H9 (cell line): ENCODE measurements around the gene RAB14. TPM values are rescaled to one million over a fixed set of nuclear protein-coding genes. Genes with fewer than 3 reads are reported as not detected.

Experiments
- DNase-seq: peaks from one replicate; pipeline ENCODE4 v3.0.0-alpha.2; 2017
- H2AFZ ChIP-seq: one replicate; pipeline ENCODE4 v1.6.1; 2013; ENCODE audit warnings: mild to moderate bottlenecking, low read length, control low read depth, moderate library complexity
- H2AK5ac ChIP-seq: 2 replicates; pipeline ENCODE4 v1.6.1; 2013; ENCODE audit warnings: low read length, control low read depth, mixed read lengths; ENCODE audit not compliant: insufficient read length
- H2BK120ac ChIP-seq: one replicate; pipeline ENCODE4 v1.6.1; 2013; ENCODE audit warnings: low read depth, mild to moderate bottlenecking, low read length, control low read depth, inconsistent platforms; ENCODE audit not compliant: poor library complexity, severe bottlenecking
- H2BK12ac ChIP-seq: 2 replicates; pipeline ENCODE4 v1.6.1; 2013; ENCODE audit warnings: low read length, control low read depth, mixed read lengths, low read depth; ENCODE audit not compliant: insufficient read length
- H2BK15ac ChIP-seq: 2 replicates; pipeline ENCODE4 v1.6.1; 2013; ENCODE audit warnings: low read depth, low read length, control low read depth
- H2BK20ac ChIP-seq: one replicate; pipeline ENCODE4 v1.6.1; 2013; ENCODE audit warnings: low read depth, mild to moderate bottlenecking, low read length, control low read depth, inconsistent platforms; ENCODE audit not compliant: poor library complexity, severe bottlenecking
- H2BK5ac ChIP-seq: 2 replicates; pipeline ENCODE4 v1.6.1; 2013; ENCODE audit warnings: low read length, control low read depth, mixed read lengths; ENCODE audit not compliant: insufficient read length
- H3K14ac ChIP-seq: 2 replicates; pipeline ENCODE4 v1.6.1; 2013; ENCODE audit warnings: low read length, control low read depth; ENCODE audit not compliant: insufficient read depth
- H3K18ac ChIP-seq: 2 replicates; pipeline ENCODE4 v1.6.1; 2013; ENCODE audit warnings: low read depth, mild to moderate bottlenecking, mixed read lengths, low read length, control low read depth; ENCODE audit not compliant: insufficient read length
- H3K23ac ChIP-seq: 2 replicates; pipeline ENCODE4 v1.6.1; 2013; ENCODE audit warnings: low read length, control low read depth, mixed read lengths, low read depth; ENCODE audit not compliant: insufficient read length
- H3K23me2 ChIP-seq: 2 replicates; pipeline ENCODE4 v1.6.1; 2013; ENCODE audit warnings: low read depth, mild to moderate bottlenecking, mixed read lengths, low read length, control low read depth; ENCODE audit not compliant: insufficient read length, poor library complexity, severe bottlenecking
- H3K27ac ChIP-seq: 2 replicates; pipeline ENCODE4 v1.5.1; 2013; ENCODE audit warnings: low read length, control low read depth, mixed read lengths, low read depth; ENCODE audit not compliant: insufficient read length
- H3K27me3 ChIP-seq: 2 replicates; pipeline ENCODE4 v1.6.1; 2013; ENCODE audit warnings: low read length, control low read depth, inconsistent platforms; ENCODE audit not compliant: insufficient read depth
- H3K4ac ChIP-seq: 2 replicates; pipeline ENCODE4 v1.6.1; 2013; ENCODE audit warnings: low read depth, mild to moderate bottlenecking, control low read depth, inconsistent platforms, low read length, moderate library complexity
- H3K4me1 ChIP-seq: 2 replicates; pipeline ENCODE4 v1.6.1; 2013; ENCODE audit warnings: low read length, control low read depth, inconsistent platforms; ENCODE audit not compliant: insufficient read depth
- H3K4me2 ChIP-seq: 2 replicates; pipeline ENCODE4 v1.6.1; 2013; ENCODE audit warnings: low read length, control low read depth, mixed read lengths; ENCODE audit not compliant: insufficient read length, insufficient read depth
- H3K56ac ChIP-seq: 2 replicates; pipeline ENCODE4 v1.6.1; 2013; ENCODE audit warnings: low read depth, mild to moderate bottlenecking, mixed read lengths, low read length, control low read depth; ENCODE audit not compliant: insufficient read length
- H3K79me1 ChIP-seq: 2 replicates; pipeline ENCODE4 v1.6.1; 2013; ENCODE audit warnings: low read depth, mild to moderate bottlenecking, moderate library complexity, low read length, control low read depth, inconsistent platforms; ENCODE audit not compliant: insufficient read depth, poor library complexity, severe bottlenecking
- H3K79me2 ChIP-seq: 2 replicates; pipeline ENCODE4 v1.6.1; 2013; ENCODE audit warnings: low read length, control low read depth, inconsistent platforms; ENCODE audit not compliant: insufficient read depth
- H3K9ac ChIP-seq: 2 replicates; pipeline ENCODE4 v1.6.1; 2013; ENCODE audit warnings: low read length, control low read depth, mixed read lengths; ENCODE audit not compliant: insufficient read length; ENCODE audit errors: extremely low read depth
- H3K9me3 ChIP-seq: one replicate; pipeline ENCODE4 v1.6.1; 2013; ENCODE audit warnings: low read depth, low read length, inconsistent platforms; ENCODE audit not compliant: control insufficient read depth
- H3T11ph ChIP-seq: one replicate; pipeline ENCODE4 v1.6.1; 2013; ENCODE audit warnings: mild to moderate bottlenecking, low read length, control low read depth, inconsistent platforms
- H4K20me1 ChIP-seq: one replicate; pipeline ENCODE4 v1.6.1; 2013; ENCODE audit not compliant: control insufficient read depth, insufficient read length, insufficient read depth
- H4K5ac ChIP-seq: 2 replicates; pipeline ENCODE4 v1.6.1; 2013; ENCODE audit warnings: low read depth, mild to moderate bottlenecking, mixed read lengths, low read length, control low read depth; ENCODE audit not compliant: insufficient read length
- H4K8ac ChIP-seq: replicated peaks from 2 replicates; pipeline ENCODE4 v1.6.1; 2013; ENCODE audit warnings: low read length, control low read depth, mixed read lengths, low read depth; ENCODE audit not compliant: insufficient read length
- H4K91ac ChIP-seq: 2 replicates; pipeline ENCODE4 v1.6.1; 2013; ENCODE audit warnings: low read depth, mild to moderate bottlenecking, moderate library complexity, mixed read lengths, low read length, control low read depth; ENCODE audit not compliant: insufficient read length
- H3K27ac Mint-ChIP-seq, 3 experiments: 2 replicates in 2 of 3; 3 replicates in 1 of 3; pipeline ENCODE4 v1.8.0; 2020 to 2021; ENCODE audit warnings: mixed read lengths in 3 of 3, mild to moderate bottlenecking in 1 of 3, moderate library complexity in 1 of 3
- H3K27me3 Mint-ChIP-seq: 2 replicates; pipeline ENCODE4 v1.8.0; 2021; ENCODE audit warnings: low read depth, mild to moderate bottlenecking, moderate library complexity, mixed read lengths
- H3K36me3 Mint-ChIP-seq, 3 experiments: 2 replicates in 2 of 3; 3 replicates in 1 of 3; pipeline ENCODE4 v1.8.0; 2020 to 2021; ENCODE audit warnings: low read depth in 3 of 3, mixed read lengths in 3 of 3; ENCODE audit not compliant: insufficient read depth in 1 of 3
- H3K4me1 Mint-ChIP-seq, 2 experiments: 2 replicates each; pipeline ENCODE4 v1.8.0; 2020; ENCODE audit warnings: mixed read lengths in 2 of 2
- H3K4me3 Mint-ChIP-seq, 2 experiments: 2 replicates in 1 of 2; 3 replicates in 1 of 2; pipeline ENCODE4 v1.8.0; 2020 to 2021; ENCODE audit warnings: mild to moderate bottlenecking in 2 of 2, mixed read lengths in 2 of 2, moderate library complexity in 1 of 2
- H3K9me3 Mint-ChIP-seq, 2 experiments: 2 replicates in 1 of 2; 3 replicates in 1 of 2; pipeline ENCODE4 v1.8.0; 2020; ENCODE audit warnings: mild to moderate bottlenecking in 2 of 2, mixed read lengths in 2 of 2, moderate library complexity in 1 of 2
- CTCF ChIP-seq: fragments of 200-600 bp; sonication (generic); conservative IDR thresholded peaks from 3 replicates; pipeline ENCODE4 v1.8.0; 2021; ENCODE audit warnings: antibody characterized with exemption, mild to moderate bottlenecking
- WGBS: extraction: QIAGEN DNeasy Blood & Tissue Kit; methylation state at CpG from one replicate; pipeline ENCODE4 v1.1.7; 2013; ENCODE audit warnings: missing lambda C conversion rate, low lambda C conversion rate, mixed read lengths; ENCODE audit not compliant: insufficient read length; ENCODE audit errors: extremely low coverage; 5-methylcytosine and 5-hydroxymethylcytosine counted together
- long read RNA-seq: library from polyadenylated mRNA; unstranded; transcript quantifications from one replicate; pipeline ENCODE4 v2.0.0, GENCODE V29; 2020
- total RNA-seq: library from RNA; stranded (reverse); gene quantifications from 2 replicates; pipeline ENCODE4 v1.2.1, GENCODE V29; 2021

The RAB14 gene
- total RNA-seq, result 33.6 and 35.7 TPM in 2 replicates
- long read RNA-seq, full-length matches to known transcripts, result 163 of 176 reads
- long read RNA-seq, partial matches to known transcripts, result 3 of 176 reads
- long read RNA-seq, other reads (novel, unspliced or antisense), result 10 of 176 reads

- Histone ChIP-seq H3K18ac (peak within 1 kb of the TSS; percentile 65), H4K91ac (no peak within 1 kb of the TSS), H3K79me1 (no peaks in the 10 kb centered on the region), H3K14ac (peak within 1 kb of the TSS; percentile 51), H3K4ac (no peak within 1 kb of the TSS), H3K9me3 (no peaks in the 10 kb centered on the region), H2BK15ac (no peak within 1 kb of the TSS), H3K56ac (no peak within 1 kb of the TSS), H3K79me2 (peaks cover 12% of the 10 kb centered on the region; the same call in 1 of the 2 replicates), H3K27me3 (no peaks in the 10 kb centered on the region), H2AFZ (no peak within 1 kb of the TSS), H3K4me2 (peak within 1 kb of the TSS; percentile 98), H4K20me1 (no peaks in the 10 kb centered on the region), H2AK5ac (no peak within 1 kb of the TSS), H3K4me1 (no peaks in the 10 kb centered on the region; the same call in 1 of the 2 replicates), H2BK120ac (no peak within 1 kb of the TSS), H4K8ac (no peak within 1 kb of the TSS), H2BK5ac (no peak within 1 kb of the TSS), H2BK20ac (no peak within 1 kb of the TSS), H4K5ac (no peak within 1 kb of the TSS), H2BK12ac (no peak within 1 kb of the TSS), H3K23me2 (peaks cover 9% of the 10 kb centered on the region), H3K9ac (peak within 1 kb of the TSS; percentile 42), H3K23ac (no peak within 1 kb of the TSS), H3K27ac (no peak within 1 kb of the TSS), H3T11ph (no peak within 1 kb of the TSS)
- H3K9me3 Mint-ChIP-seq, result no peaks in the 10 kb centered on the region; a peak in 1 of 5 replicates
- peaks cover 44% of the 10 kb centered on the region for H3K27me3 Mint-ChIP-seq
- TF ChIP-seq CTCF, result peak; percentile 47
- peak within 1 kb of the TSS; percentile 91 to 94 for H3K4me3 Mint-ChIP-seq
- peak; percentile 98 for DNase-seq
- peak within 1 kb of the TSS in 2 of 3 experiments; percentile 55 to 93; a peak in 4 of 7 replicates for H3K27ac Mint-ChIP-seq
- H3K4me1 Mint-ChIP-seq, result peaks cover 29 to 40% of the 10 kb centered on the region in 2 experiments
- WGBS, result no CpG with 5 or more reads among the region's 55 CpGs
- H3K36me3 Mint-ChIP-seq, result no peaks in the 10 kb centered on the region; a peak in 2 of 7 replicates
These were observed at the start of gene RAB14 for GRCh38 chr9:121201738-121202533. Gene RAB14 (minus strand): TSS chr9:121201869. CDS start chr9:121193412, 8,457 bp downstream.
